Activated naive CD4-positive, alpha-beta T cell treated with anti-CD3 and anti-CD28 coated beads, Interleukin-2, amount 10 ng/mL, durations not matched to agents 7 days and 5 days (primary cell): ENCODE data around the gene TRAPPC13.
"Not testable (repeated sequence)": the region's sequence is repeated elsewhere in the genome, so short reads cannot be mapped to it uniquely, and the experiment has no call there.

Experiments
- CTCF ChIA-PET: fragments of 350-600 bp; sonication (Branson Sonifier 250); formaldehyde crosslinking; loops from one replicate; lab custom pipeline; 2021; ENCODE audit warnings: antibody characterized with exemption; lab: Charles Lee
- DNase-seq: peaks from one replicate; pipeline ENCODE4 v3.0.0-alpha.2; 2020
- H3K27ac Mint-ChIP-seq: one replicate; pipeline ENCODE4 v1.8.0; 2021; ENCODE audit warnings: mild to moderate bottlenecking, moderate library complexity, mixed read lengths
- H3K27me3 Mint-ChIP-seq: one replicate; pipeline ENCODE4 v1.8.0; 2021; ENCODE audit warnings: mild to moderate bottlenecking, mixed read lengths
- H3K36me3 Mint-ChIP-seq: one replicate; pipeline ENCODE4 v1.8.0; 2021; ENCODE audit warnings: mixed read lengths
- H3K4me1 Mint-ChIP-seq: one replicate; pipeline ENCODE4 v1.8.0; 2021; ENCODE audit warnings: mixed read lengths
- H3K4me3 Mint-ChIP-seq: one replicate; pipeline ENCODE4 v1.8.0; 2021; ENCODE audit warnings: mild to moderate bottlenecking, moderate library complexity, mixed read lengths
- H3K9me3 Mint-ChIP-seq: one replicate; pipeline ENCODE4 v1.8.0; 2021; ENCODE audit warnings: mixed read lengths

The TRAPPC13 gene

GRCh38 chr5:65624571-65625555, at the start of gene TRAPPC13, which contains the start of gene SHLD3:
TRAPPC13 (plus strand) TSS chr5:65625027; CDS start chr5:65625061, 34 bp downstream.
SHLD3 (plus strand) TSS chr5:65625027; CDS start chr5:65629588, 4,561 bp downstream.
- H3K4me3 Mint-ChIP-seq, result peak within 1 kb of the TSS; percentile 93
- H3K27ac Mint-ChIP-seq, result peak within 1 kb of the TSS; percentile 98
- peaks cover 4% of the 10 kb centered on the region for H3K36me3 Mint-ChIP-seq
- peaks cover 41% of the 10 kb centered on the region for H3K4me1 Mint-ChIP-seq
- peak; percentile 89 for DNase-seq
- no peaks in the 10 kb centered on the region for H3K9me3 Mint-ChIP-seq
- no peaks in the 10 kb centered on the region for H3K27me3 Mint-ChIP-seq
- CTCF ChIA-PET, result interaction anchor here (1.0 to 1.2 kb wide), 2 partner anchors 62 to 96 kb away, joined by 3 to 4 read pairs; partner anchors contain the start of genes CENPK and PPWD1

GRCh38 chr5:65577141-65577540, 47.7 kb upstream of the TRAPPC13 start:
- no peak for DNase-seq
- CTCF ChIA-PET, result no interaction called here
- H3K9me3 Mint-ChIP-seq, result no peaks in the 10 kb centered on the region
- H3K27me3 Mint-ChIP-seq, result no peaks in the 10 kb centered on the region
- no peak overlapping the region for H3K4me3 Mint-ChIP-seq
- H3K36me3 Mint-ChIP-seq, result peaks cover 53% of the 10 kb centered on the region
- peaks cover 25% of the 10 kb centered on the region for H3K4me1 Mint-ChIP-seq
- H3K27ac Mint-ChIP-seq, result no peak overlapping the region

- Mint-ChIP-seq H3K27me3 (no peaks in the 10 kb centered on the region), H3K4me1 (no peaks in the 10 kb centered on the region), H3K4me3 (no peak overlapping the region), H3K36me3 (peaks cover 35% of the 10 kb centered on the region), H3K9me3 (no peaks in the 10 kb centered on the region), H3K27ac (no peak overlapping the region)
- DNase-seq, result no peak
- CTCF ChIA-PET, result no interaction called here
Measured at GRCh38 chr5:65588694-65589093, 36.1 kb upstream of the TRAPPC13 start.

GRCh38 chr5:65601761-65602160, 23.1 kb upstream of the TRAPPC13 start:
- H3K27me3 Mint-ChIP-seq, H3K4me3 Mint-ChIP-seq, H3K4me1 Mint-ChIP-seq, H3K27ac Mint-ChIP-seq, CTCF ChIA-PET, DNase-seq: not testable (repeated sequence)
- H3K36me3 Mint-ChIP-seq, result peaks cover 67% of the 10 kb centered on the region
- peaks cover 11% of the 10 kb centered on the region for H3K9me3 Mint-ChIP-seq

- CTCF ChIA-PET, result interaction anchor here (1.1 kb wide), 1 partner anchor 8 kb away, joined by 3 read pairs; no protein-coding TSS in a partner anchor
- Mint-ChIP-seq H3K4me1 (no peaks in the 10 kb centered on the region), H3K36me3 (peaks cover 42% of the 10 kb centered on the region), H3K9me3 (no peaks in the 10 kb centered on the region), H3K27ac (no peak overlapping the region), H3K4me3 (no peak overlapping the region), H3K27me3 (no peaks in the 10 kb centered on the region)
- no peak for DNase-seq
Measured at GRCh38 chr5:65611524-65611923, 13.3 kb upstream of the TRAPPC13 start.

- no peaks in the 10 kb centered on the region for H3K9me3 Mint-ChIP-seq
- H3K4me3 Mint-ChIP-seq, result no peak overlapping the region
- H3K27ac Mint-ChIP-seq, result no peak overlapping the region
- H3K36me3 Mint-ChIP-seq, result peaks cover 36% of the 10 kb centered on the region
- DNase-seq, result no peak
- CTCF ChIA-PET, result interaction anchor here (1.1 kb wide), 1 partner anchor 9 kb away, joined by 3 read pairs; no protein-coding TSS in a partner anchor
- no peaks in the 10 kb centered on the region for H3K27me3 Mint-ChIP-seq
- H3K4me1 Mint-ChIP-seq, result no peaks in the 10 kb centered on the region
Measured at GRCh38 chr5:65612298-65612907, 12.4 kb upstream of the TRAPPC13 start.

GRCh38 chr5:65620021-65620420, 4.8 kb upstream of the TRAPPC13 start:
- DNase-seq, result no peak
- peaks cover 19% of the 10 kb centered on the region for H3K4me1 Mint-ChIP-seq
- no peak overlapping the region for H3K27ac Mint-ChIP-seq
- no peak overlapping the region for H3K4me3 Mint-ChIP-seq
- H3K36me3 Mint-ChIP-seq, result peaks cover 6% of the 10 kb centered on the region
- H3K27me3 Mint-ChIP-seq, result no peaks in the 10 kb centered on the region
- H3K9me3 Mint-ChIP-seq, result no peaks in the 10 kb centered on the region
- CTCF ChIA-PET, result no interaction called here

GRCh38 chr5:65621961-65622360, 2.9 kb upstream of the TRAPPC13 start:
- H3K9me3 Mint-ChIP-seq, H3K27ac Mint-ChIP-seq, CTCF ChIA-PET, H3K27me3 Mint-ChIP-seq, H3K36me3 Mint-ChIP-seq, DNase-seq: not testable (repeated sequence)
- peaks cover 31% of the 10 kb centered on the region for H3K4me1 Mint-ChIP-seq
- H3K4me3 Mint-ChIP-seq, result peak overlapping the region; percentile 15

GRCh38 chr5:65623482-65623881, 1.3 kb upstream of the TRAPPC13 start:
- no peak for DNase-seq
- no peaks in the 10 kb centered on the region for H3K27me3 Mint-ChIP-seq

GRCh38 chr5:65624025-65624570, 729 bp upstream of the TRAPPC13 start, which contains the start of gene TRIM23:
TRIM23 (minus strand) TSS chr5:65624333; CDS start chr5:65624274, 59 bp downstream.
- peaks cover 1% of the 10 kb centered on the region for H3K36me3 Mint-ChIP-seq
- H3K27me3 Mint-ChIP-seq, result no peaks in the 10 kb centered on the region
- H3K9me3 Mint-ChIP-seq, result no peaks in the 10 kb centered on the region
- H3K4me1 Mint-ChIP-seq, result peaks cover 39% of the 10 kb centered on the region
- CTCF ChIA-PET, result interaction anchor here (0.9 to 1.2 kb wide), 4 partner anchors 33 to 107 kb away, joined by 3 to 4 read pairs (median 3); partner anchors contain the start of genes CENPK and PPWD1
- DNase-seq, result peak; percentile 94
- H3K4me3 Mint-ChIP-seq, result peak within 1 kb of the TSS; percentile 93
- H3K27ac Mint-ChIP-seq, result peak within 1 kb of the TSS; percentile 98

More at GRCh38 chr5:65623482-65623881, 1.3 kb upstream of the TRAPPC13 start:
- CTCF ChIA-PET, result interaction anchor here (0.9 to 1.2 kb wide), 3 partner anchors 32 to 106 kb away, joined by 3 read pairs; partner anchors contain the start of genes CENPK and PPWD1
- Mint-ChIP-seq H3K9me3 (no peaks in the 10 kb centered on the region), H3K27ac (peak overlapping the region; percentile 98), H3K4me3 (peak overlapping the region; percentile 93), H3K36me3 (peaks cover 1% of the 10 kb centered on the region), H3K4me1 (peaks cover 39% of the 10 kb centered on the region)

GRCh38 chr5:65625743-65626142, 916 bp downstream of the TRAPPC13 start:
- Mint-ChIP-seq H3K9me3 (no peaks in the 10 kb centered on the region), H3K4me1 (peaks cover 41% of the 10 kb centered on the region), H3K4me3 (peak overlapping the region; percentile 93), H3K36me3 (peaks cover 6% of the 10 kb centered on the region), H3K27me3 (no peaks in the 10 kb centered on the region), H3K27ac (peak overlapping the region; percentile 98)
- CTCF ChIA-PET, result no interaction called here
- no peak for DNase-seq

- CTCF ChIA-PET, result no interaction called here
- Mint-ChIP-seq H3K27me3 (no peaks in the 10 kb centered on the region), H3K27ac (no peak overlapping the region), H3K4me1 (peaks cover 17% of the 10 kb centered on the region), H3K9me3 (no peaks in the 10 kb centered on the region), H3K36me3 (peaks cover 8% of the 10 kb centered on the region), H3K4me3 (no peak overlapping the region)
- DNase-seq, result no peak
Measured at GRCh38 chr5:65630981-65631380, 6.2 kb downstream of the TRAPPC13 start.

GRCh38 chr5:65640240-65640639, 15.4 kb downstream of the TRAPPC13 start:
- Mint-ChIP-seq H3K27me3 (no peaks in the 10 kb centered on the region), H3K36me3 (peaks cover 30% of the 10 kb centered on the region), H3K27ac (no peak overlapping the region), H3K4me3 (no peak overlapping the region), H3K9me3 (no peaks in the 10 kb centered on the region), H3K4me1 (no peaks in the 10 kb centered on the region)
- DNase-seq, result no peak
- CTCF ChIA-PET, result no interaction called here

- H3K36me3 Mint-ChIP-seq, result peaks cover 12% of the 10 kb centered on the region
- no peaks in the 10 kb centered on the region for H3K9me3 Mint-ChIP-seq
- no peaks in the 10 kb centered on the region for H3K4me1 Mint-ChIP-seq
- CTCF ChIA-PET, result no interaction called here
- H3K4me3 Mint-ChIP-seq, result no peak overlapping the region
- no peaks in the 10 kb centered on the region for H3K27me3 Mint-ChIP-seq
- DNase-seq, result no peak
- H3K27ac Mint-ChIP-seq, result no peak overlapping the region
Measured at GRCh38 chr5:65646938-65647337, 22.1 kb downstream of the TRAPPC13 start.
